DOHH2 (cell line): ENCODE measurements around the gene SPRR2B.

Source experiments
- H3F3A ChIP-seq: fragments of 200-600 bp; sonication (generic), shearing (Covaris generic); 2 replicates; pipeline ENCODE4 v1.6.0; 2016; ENCODE audit warnings: antibody characterized with exemption, mild to moderate bottlenecking; ENCODE audit not compliant: control insufficient read depth, insufficient read depth
- H3K27ac ChIP-seq: fragments of 200-600 bp; sonication (generic); 2 replicates; pipeline ENCODE4 v1.5.1; 2014; ENCODE audit warnings: low read depth, mild to moderate bottlenecking, low read length, moderate library complexity
- H3K27me3 ChIP-seq: fragments of 200-600 bp; sonication (generic); 2 replicates; pipeline ENCODE4 v1.6.1; 2014; ENCODE audit warnings: mild to moderate bottlenecking, low read length, mixed read lengths; ENCODE audit not compliant: control insufficient read depth
- H3K36me3 ChIP-seq: fragments of 200-600 bp; sonication (generic); 2 replicates; pipeline ENCODE4 v1.6.1; 2014; ENCODE audit warnings: mild to moderate bottlenecking, low read length, moderate library complexity, mixed read lengths; ENCODE audit not compliant: control insufficient read depth
- H3K4me1 ChIP-seq: fragments of 200-600 bp; sonication (generic); 2 replicates; pipeline ENCODE4 v1.6.1; 2014; ENCODE audit warnings: mild to moderate bottlenecking, low read length, mixed read lengths; ENCODE audit not compliant: control insufficient read depth
- H3K4me2 ChIP-seq: fragments of 200-600 bp; sonication (generic); 2 replicates; pipeline ENCODE4 v1.6.0; 2014; ENCODE audit warnings: mild to moderate bottlenecking, low read length, moderate library complexity
- H3K4me3 ChIP-seq: fragments of 200-600 bp; sonication (generic); 2 replicates; pipeline ENCODE4 v1.5.1; 2014; ENCODE audit warnings: mild to moderate bottlenecking, low read length, mixed read lengths
- H3K79me2 ChIP-seq: fragments of 200-600 bp; sonication (generic); 2 replicates; pipeline ENCODE4 v1.6.1; 2014; ENCODE audit warnings: mild to moderate bottlenecking, low read length, mixed read lengths; ENCODE audit not compliant: control insufficient read depth
- H3K9me2 ChIP-seq: fragments of 200-600 bp; sonication (generic); replicated peaks from 2 replicates; pipeline ENCODE4 v1.6.1; 2014; ENCODE audit warnings: mild to moderate bottlenecking, low read length, mixed read lengths; ENCODE audit not compliant: control insufficient read depth
- H3K9me3 ChIP-seq: fragments of 200-600 bp; sonication (generic); 2 replicates; pipeline ENCODE4 v1.6.1; 2014; ENCODE audit warnings: antibody characterized with exemption, low read length, mixed read lengths; ENCODE audit not compliant: control insufficient read depth, insufficient read depth
- H4K20me1 ChIP-seq: fragments of 200-600 bp; sonication (generic); 2 replicates; pipeline ENCODE4 v1.6.0; 2014; ENCODE audit warnings: low read depth, mild to moderate bottlenecking, antibody characterized with exemption, low read length, moderate library complexity; ENCODE audit not compliant: control insufficient read depth, insufficient read depth
- EZH2phosphoT487 ChIP-seq: fragments of 200-600 bp; sonication (generic); IDR thresholded peaks from 2 replicates; pipeline ENCODE4 v1.6.1; 2017; ENCODE audit warnings: borderline replicate concordance, mild to moderate bottlenecking, antibody characterized with exemption, low read length, moderate library complexity, mixed read lengths
- TF ChIP-seq, protein P1 (sequence below): fragments of 200-600 bp; sonication (generic); IDR thresholded peaks from one replicate; pipeline ENCODE4 v1.5.1; 2014; ENCODE audit warnings: antibody characterized with exemption, mild to moderate bottlenecking, low read depth, low read length; ENCODE audit not compliant: poor library complexity, severe bottlenecking

Gene SPRR2B

DNA sequence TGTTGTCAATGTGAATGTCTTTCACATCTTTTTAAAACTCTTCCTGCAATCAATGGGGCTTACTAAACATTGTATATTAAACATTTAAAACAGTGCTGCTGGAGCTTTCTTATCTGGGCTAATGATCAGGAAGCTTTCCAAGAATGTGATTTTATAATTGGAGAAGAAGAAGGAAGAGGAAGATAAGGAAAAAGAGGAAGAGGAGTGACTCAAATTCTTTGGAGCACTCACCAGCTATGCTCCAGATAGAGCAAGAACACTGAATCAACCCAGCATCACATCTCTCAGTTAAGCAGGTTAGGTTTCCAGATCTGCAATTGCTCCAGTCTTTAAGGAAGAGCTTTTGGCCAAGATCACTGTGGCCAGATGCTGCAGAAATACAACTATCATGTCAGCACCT, 24.4 kb upstream of the SPRR2B start:
- Histone ChIP-seq H3K9me2 (no peaks in the 10 kb centered on the region), H3K4me1 (peaks cover 1% of the 10 kb centered on the region; the same call in 1 of the 2 replicates), H3F3A (no peaks in the 10 kb centered on the region), H3K36me3 (no peaks in the 10 kb centered on the region), H3K79me2 (no peaks in the 10 kb centered on the region), H3K4me3 (no peak overlapping the region), H3K9me3 (no peaks in the 10 kb centered on the region), H3K4me2 (no peak overlapping the region), H3K27ac (no peak overlapping the region), H4K20me1 (no peaks in the 10 kb centered on the region), H3K27me3 (no peaks in the 10 kb centered on the region)
- TF ChIP-seq, protein P1, sequence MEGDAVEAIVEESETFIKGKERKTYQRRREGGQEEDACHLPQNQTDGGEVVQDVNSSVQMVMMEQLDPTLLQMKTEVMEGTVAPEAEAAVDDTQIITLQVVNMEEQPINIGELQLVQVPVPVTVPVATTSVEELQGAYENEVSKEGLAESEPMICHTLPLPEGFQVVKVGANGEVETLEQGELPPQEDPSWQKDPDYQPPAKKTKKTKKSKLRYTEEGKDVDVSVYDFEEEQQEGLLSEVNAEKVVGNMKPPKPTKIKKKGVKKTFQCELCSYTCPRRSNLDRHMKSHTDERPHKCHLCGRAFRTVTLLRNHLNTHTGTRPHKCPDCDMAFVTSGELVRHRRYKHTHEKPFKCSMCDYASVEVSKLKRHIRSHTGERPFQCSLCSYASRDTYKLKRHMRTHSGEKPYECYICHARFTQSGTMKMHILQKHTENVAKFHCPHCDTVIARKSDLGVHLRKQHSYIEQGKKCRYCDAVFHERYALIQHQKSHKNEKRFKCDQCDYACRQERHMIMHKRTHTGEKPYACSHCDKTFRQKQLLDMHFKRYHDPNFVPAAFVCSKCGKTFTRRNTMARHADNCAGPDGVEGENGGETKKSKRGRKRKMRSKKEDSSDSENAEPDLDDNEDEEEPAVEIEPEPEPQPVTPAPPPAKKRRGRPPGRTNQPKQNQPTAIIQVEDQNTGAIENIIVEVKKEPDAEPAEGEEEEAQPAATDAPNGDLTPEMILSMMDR = no peak
- no peak for TF ChIP-seq EZH2phosphoT487

DNA sequence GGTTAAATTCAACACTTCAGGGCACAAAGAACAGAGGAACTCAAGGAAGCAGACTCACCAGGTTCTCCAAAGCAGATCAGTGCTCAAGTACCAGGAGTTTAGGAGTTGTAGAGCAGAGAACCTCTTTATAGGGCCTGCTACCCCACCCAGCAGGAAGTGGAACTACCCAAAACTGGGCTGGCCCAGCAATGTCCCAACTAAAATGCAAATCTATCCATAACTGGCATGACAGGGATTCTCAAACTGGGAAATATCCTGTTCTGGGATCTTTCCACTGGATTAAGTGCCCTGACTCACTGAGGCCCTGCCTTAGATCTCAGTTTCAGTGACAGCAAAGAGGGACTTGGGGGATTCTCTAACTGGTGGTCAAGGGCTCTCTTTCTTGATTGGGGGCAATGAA, 23.0 kb upstream of the SPRR2B start, which contains the start of gene SPRR2E:
Gene SPRR2E, minus strand, starts transcription at position 101 of the 400 bp plus-strand sequence. CDS start 775 bp downstream, outside the sequence.
- H3K4me1 ChIP-seq = peaks cover 3% of the 10 kb centered on the region; the same call in 1 of the 2 replicates
- H3F3A ChIP-seq = no peaks in the 10 kb centered on the region
- no peaks in the 10 kb centered on the region for H4K20me1 ChIP-seq
- no peaks in the 10 kb centered on the region for H3K27me3 ChIP-seq
- H3K4me2 ChIP-seq = no peak within 1 kb of the TSS
- H3K79me2 ChIP-seq = no peaks in the 10 kb centered on the region
- TF ChIP-seq, protein P1 = no peak
- no peak for TF ChIP-seq EZH2phosphoT487
- no peaks in the 10 kb centered on the region for H3K36me3 ChIP-seq
- H3K9me2 ChIP-seq = no peaks in the 10 kb centered on the region
- H3K27ac ChIP-seq = no peak within 1 kb of the TSS
- H3K4me3 ChIP-seq = no peak within 1 kb of the TSS
- no peaks in the 10 kb centered on the region for H3K9me3 ChIP-seq

DNA sequence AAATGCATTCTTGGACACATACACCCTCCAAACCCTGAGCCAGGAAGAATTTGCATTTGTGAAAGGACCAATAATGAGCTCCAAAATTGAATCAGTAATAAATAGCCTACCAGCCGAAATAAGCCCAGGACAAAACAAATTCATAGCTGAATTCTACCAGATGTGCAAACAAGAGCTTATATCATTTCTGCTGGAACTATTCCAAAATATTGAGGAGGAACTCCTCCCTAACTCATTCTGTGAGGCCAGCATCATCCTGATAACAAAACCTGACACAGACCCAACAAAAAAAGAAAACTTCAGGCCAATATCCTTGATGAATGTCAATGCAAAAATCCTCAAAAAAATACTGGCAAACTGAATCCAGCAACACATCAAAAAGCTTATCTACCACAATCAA, 16.2 kb upstream of the SPRR2B start:
- Histone ChIP-seq H3K36me3 (no peaks in the 10 kb centered on the region), H3K79me2 (no peaks in the 10 kb centered on the region), H3F3A (no peaks in the 10 kb centered on the region), H3K4me1 (peaks cover 3% of the 10 kb centered on the region; the same call in 1 of the 2 replicates), H4K20me1 (no peaks in the 10 kb centered on the region), H3K27ac (no peak overlapping the region), H3K9me2 (no peaks in the 10 kb centered on the region), H3K9me3 (no peaks in the 10 kb centered on the region), H3K27me3 (peaks cover 3% of the 10 kb centered on the region; the same call in 1 of the 2 replicates), H3K4me2 (no peak overlapping the region), H3K4me3 (no peak overlapping the region)
- TF ChIP-seq EZH2phosphoT487 = no peak
- TF ChIP-seq, protein P1 = no peak
